Measurements from ENCODE around the gene VAV1. TPM values are rescaled to one million over a fixed set of nuclear protein-coding genes. Genes with fewer than 3 reads are reported as not detected.

The VAV1 gene
- total and polyA plus RNA-seq, 9 of the 15 experiments (the other 6 are each of a cell fraction or from before 2014, with no cell fraction given), result 0.46 to 20.1 (median 11.1) TPM

DNA sequence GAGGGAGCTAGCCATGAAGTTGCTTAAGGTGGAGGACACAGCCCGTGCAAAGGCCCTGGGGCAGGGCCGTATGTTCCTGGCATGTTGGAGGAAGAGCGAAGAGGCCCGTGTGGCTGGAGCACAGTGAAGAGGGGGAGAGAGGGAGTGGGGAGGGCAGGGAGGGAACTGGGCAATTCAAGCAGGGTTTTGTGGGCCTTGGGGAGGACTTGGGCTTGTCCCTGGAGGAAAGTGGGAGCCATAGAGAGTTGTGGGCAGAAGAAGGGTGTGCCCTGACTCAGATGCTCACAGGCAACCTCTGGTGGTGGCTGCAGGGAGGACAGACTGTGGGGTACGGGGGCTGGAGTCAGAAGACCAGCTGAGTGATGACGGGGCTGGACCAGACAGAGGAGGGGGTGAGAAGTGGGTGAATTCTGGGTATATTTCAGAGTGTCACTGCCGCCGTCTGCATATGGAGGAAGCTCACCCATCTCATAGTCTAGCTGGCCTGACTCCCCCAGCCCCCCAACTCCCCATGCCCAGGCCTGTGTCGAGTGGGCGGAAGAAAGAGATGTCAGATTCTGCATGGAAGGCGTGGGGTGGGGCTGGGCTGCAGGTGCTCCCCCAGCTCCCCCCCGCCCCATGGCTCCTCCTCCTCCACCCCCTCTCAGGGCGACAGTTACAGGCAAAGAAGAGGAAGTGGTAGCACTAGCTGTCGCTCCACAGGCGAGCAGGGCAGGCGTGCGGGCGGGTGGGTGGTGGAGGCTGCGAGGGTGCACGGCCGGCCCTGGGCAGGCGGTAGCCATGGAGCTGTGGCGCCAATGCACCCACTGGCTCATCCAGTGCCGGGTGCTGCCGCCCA, at the start of gene VAV1 (continued):
- TF ChIP-seq CEBPG (CRISPR knock-in tag; IDR thresholded peaks at IDR 0.05), result no peak
- TF ChIP-seq CEBPG (tag; conservative IDR thresholded peaks at IDR 0.05 in 1 of 2, IDR thresholded peaks at IDR 0.05 in 1 of 2), result no peak
- no peak for TF ChIP-seq ZFP91 (CRISPR knock-in tag; IDR thresholded peaks at IDR 0.05)
- TF ChIP-seq TBP (optimal IDR thresholded peaks at IDR 0.05; ENCODE audit: low read depth, low read length), result peak; percentile 54
- no peak for TF ChIP-seq ZNF444 (CRISPR knock-in tag; IDR thresholded peaks at IDR 0.05)
- no peak for TF ChIP-seq SAP30 (IDR thresholded peaks at IDR 0.05; ENCODE audit: borderline replicate concordance, insufficient read depth, low read depth, low read length, poor library complexity, severe bottlenecking)
- TF ChIP-seq, protein P1, sequence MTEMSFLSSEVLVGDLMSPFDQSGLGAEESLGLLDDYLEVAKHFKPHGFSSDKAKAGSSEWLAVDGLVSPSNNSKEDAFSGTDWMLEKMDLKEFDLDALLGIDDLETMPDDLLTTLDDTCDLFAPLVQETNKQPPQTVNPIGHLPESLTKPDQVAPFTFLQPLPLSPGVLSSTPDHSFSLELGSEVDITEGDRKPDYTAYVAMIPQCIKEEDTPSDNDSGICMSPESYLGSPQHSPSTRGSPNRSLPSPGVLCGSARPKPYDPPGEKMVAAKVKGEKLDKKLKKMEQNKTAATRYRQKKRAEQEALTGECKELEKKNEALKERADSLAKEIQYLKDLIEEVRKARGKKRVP (CRISPR knock-in tag; IDR thresholded peaks at IDR 0.05), result no peak
- no peak for TF ChIP-seq HMG20B (CRISPR knock-in tag; IDR thresholded peaks at IDR 0.05)
- TF ChIP-seq ASH1L (IDR thresholded peaks at IDR 0.05; ENCODE audit: borderline replicate concordance, low read depth, partially characterized antibody), result no peak
- 0 out of 2 replicates have a peak, but pooled peaks have one; percentile 48 for TF ChIP-seq POLR2A (conservative IDR thresholded peaks at IDR 0.05)
- TF ChIP-seq, protein P2, sequence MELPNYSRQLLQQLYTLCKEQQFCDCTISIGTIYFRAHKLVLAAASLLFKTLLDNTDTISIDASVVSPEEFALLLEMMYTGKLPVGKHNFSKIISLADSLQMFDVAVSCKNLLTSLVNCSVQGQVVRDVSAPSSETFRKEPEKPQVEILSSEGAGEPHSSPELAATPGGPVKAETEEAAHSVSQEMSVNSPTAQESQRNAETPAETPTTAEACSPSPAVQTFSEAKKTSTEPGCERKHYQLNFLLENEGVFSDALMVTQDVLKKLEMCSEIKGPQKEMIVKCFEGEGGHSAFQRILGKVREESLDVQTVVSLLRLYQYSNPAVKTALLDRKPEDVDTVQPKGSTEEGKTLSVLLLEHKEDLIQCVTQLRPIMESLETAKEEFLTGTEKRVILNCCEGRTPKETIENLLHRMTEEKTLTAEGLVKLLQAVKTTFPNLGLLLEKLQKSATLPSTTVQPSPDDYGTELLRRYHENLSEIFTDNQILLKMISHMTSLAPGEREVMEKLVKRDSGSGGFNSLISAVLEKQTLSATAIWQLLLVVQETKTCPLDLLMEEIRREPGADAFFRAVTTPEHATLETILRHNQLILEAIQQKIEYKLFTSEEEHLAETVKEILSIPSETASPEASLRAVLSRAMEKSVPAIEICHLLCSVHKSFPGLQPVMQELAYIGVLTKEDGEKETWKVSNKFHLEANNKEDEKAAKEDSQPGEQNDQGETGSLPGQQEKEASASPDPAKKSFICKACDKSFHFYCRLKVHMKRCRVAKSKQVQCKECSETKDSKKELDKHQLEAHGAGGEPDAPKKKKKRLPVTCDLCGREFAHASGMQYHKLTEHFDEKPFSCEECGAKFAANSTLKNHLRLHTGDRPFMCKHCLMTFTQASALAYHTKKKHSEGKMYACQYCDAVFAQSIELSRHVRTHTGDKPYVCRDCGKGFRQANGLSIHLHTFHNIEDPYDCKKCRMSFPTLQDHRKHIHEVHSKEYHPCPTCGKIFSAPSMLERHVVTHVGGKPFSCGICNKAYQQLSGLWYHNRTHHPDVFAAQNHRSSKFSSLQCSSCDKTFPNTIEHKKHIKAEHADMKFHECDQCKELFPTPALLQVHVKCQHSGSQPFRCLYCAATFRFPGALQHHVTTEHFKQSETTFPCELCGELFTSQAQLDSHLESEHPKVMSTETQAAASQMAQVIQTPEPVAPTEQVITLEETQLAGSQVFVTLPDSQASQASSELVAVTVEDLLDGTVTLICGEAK (IDR thresholded peaks at IDR 0.05), result no peak
- TF ChIP-seq, protein P2 (CRISPR knock-in tag; IDR thresholded peaks at IDR 0.05), result no peak
- no peak for TF ChIP-seq ZNF134 (CRISPR knock-in tag; conservative IDR thresholded peaks at IDR 0.05)
- TF ChIP-seq ZNF830 (CRISPR knock-in tag; IDR thresholded peaks at IDR 0.05), result no peak
- no peak for TF ChIP-seq SMC3 (conservative IDR thresholded peaks at IDR 0.05; ENCODE audit: insufficient read depth, low read depth, low read length)

Measured in K562 (cell line).